Putamen (tissue), 1 donor: ENCODE results near the gene SAFB2.
"Not testable (repeated sequence)": the region's sequence is repeated elsewhere in the genome, so short reads cannot be mapped to it uniquely, and the experiment has no call there.

Source experiments
- DNase-seq: peaks from one replicate; pipeline ENCODE4 v3.0.0-alpha.2; 2016; ENCODE audit warnings: low spot score

The SAFB2 gene

DNA sequence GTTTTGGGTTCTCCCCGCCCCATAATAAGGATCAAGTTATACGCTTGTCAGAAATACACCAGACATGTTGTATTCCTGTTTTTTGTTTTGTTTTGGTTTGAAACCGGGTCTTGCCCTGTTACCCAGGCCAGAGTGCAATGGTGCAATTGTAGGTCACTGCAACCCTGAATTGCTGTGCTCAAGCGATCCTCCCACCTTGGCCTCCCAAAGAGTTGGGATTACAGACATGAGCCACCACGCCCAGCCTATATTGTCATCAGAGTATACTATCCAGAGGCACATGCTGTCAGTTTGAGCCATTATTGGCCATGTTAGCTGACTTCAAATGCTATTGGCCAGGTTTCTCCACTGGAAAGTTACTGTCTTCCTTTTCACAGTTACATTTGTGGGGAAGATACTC is 10.1 kb upstream of the SAFB2 start:
- no peak for DNase-seq

DNA sequence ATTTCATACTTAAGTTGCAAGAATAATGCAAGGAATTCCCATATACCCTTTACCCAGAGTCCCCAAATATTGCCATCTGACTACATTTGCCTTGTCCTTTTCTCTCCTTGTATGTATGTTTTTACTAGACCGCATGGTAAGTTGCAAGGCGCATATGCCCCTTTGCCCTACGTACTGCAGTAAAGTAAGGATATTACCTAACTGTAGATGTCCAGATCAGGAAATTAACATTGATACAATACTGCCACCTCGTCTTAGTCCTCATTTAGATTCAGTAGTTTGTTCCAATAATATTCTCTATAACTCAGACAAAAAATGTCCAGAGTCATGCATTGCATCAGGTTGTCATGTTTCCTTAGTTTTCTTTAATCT is 9.7 kb upstream of the SAFB2 start:
- no peak for DNase-seq

DNA sequence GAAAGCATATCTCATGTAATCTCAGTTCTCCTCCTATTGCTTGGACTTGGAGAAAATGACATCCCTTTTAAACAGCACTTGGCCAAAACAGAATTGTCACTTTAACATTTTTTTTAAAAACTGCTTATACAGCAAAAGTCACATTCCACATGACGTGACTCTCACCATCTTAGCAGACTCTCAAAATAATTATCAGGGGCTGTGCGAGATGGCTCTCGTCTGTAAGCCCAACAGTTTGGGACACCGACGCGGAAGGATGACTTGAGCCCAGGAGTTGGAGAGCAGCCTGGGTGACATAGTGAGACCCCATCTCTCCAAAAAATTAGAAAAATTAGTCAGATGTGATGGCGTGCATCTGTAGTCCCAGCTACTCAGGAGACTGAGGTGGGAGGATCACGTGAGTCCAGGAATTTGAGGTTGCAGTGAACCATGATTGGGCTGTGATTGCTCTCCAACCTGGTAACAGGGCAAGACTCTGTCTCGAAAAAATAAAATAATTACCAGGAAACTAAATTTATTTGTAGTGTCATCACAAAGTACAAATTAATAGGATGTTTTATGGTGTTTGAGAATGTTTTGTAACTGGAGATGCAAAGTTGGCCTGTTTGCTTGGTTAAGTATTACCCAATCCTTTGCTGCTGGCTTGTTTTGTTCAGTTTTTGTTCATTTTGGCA is 9.1 kb upstream of the SAFB2 start:
- DNase-seq: no peak

DNA sequence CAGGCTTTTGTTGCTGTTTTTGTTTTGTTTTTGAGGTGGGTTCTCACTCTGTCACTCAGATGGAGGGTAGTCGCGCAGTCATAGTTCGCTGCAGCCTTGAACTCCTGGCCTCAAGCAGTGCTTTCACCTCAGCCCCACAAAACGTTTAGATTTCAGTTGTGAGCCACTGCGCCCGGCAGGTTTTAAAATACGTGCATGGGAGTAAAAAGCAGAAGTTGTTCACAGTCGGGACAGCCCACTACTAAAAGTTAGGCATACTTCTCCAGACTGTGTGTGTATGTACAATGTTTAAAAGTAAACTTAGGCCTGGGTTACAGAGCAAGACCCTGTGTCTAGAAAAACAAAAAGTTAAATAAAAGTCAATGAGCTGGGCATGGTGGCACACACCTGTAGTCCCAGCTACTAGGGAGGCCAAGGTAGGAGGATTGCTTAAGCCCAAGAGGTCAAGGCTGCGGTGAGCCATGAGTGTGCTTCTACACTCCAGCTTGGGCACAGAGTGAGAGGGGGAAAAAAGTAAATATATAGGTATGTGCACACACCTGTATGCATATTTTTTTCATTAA is 6.4 kb upstream of the SAFB2 start:
- DNase-seq: no peak

DNA sequence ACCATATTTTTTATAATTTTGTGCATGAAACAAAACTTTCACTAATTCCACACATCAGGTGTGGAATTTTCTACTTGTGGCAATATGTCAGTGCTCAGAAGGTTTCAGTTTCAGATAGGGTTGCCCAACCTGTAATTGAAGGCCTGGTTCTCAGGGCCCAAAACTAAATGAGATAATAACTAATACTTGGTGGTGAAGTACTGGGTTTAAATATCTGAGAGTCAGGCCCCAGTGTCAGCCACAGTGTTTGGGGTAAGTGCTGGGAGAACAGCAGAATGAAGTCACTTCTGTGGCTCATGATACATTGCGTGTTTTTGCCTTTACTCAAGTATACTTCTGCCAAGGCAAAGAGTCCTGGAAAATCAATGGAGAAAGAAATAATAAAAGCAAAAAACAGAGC is 5.9 kb upstream of the SAFB2 start:
- DNase-seq: no peak

DNA sequence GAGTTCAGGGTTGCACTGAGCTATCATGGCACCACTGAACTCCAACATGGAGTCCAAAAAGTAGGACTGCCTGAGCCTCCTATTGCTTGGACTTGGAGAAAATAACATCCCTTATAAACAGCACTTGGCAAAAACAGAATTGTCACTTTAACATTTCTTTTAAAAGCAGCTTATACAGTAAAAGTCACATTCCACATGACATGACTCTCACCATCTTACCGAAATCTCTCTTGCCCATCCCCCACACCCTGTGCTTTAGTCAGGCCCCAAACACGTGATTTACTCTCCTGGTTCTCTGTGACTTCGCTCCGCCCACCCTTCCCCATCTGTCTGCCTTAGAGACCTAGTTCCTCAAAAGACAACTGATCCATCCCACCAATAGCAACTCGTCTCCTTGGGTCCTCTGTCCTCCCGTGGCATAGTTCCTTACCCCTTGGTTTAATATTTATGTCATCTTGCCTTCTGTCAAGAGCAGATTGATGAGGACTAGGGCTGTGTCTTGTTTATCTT is 4.9 kb upstream of the SAFB2 start:
- peak; percentile 27 for DNase-seq

DNA sequence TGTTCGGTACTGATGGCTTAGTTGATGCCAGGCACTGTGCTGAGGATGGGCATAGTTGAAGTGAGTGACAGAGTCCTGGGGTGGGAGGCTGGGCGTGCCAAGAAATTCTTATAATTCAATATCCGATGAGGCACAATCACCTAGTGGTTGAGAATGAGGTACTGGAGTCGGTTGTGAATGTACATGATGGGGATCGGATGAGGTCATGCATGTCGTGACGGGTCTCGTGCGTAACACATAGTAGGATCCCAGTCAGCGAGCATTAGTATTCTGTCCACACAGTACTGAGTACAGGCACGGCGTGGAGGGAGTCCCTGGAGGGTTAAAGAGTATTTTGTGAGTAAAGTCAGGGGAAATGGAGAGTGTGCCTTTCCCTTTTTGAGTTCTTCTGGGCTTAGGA is 3.1 kb upstream of the SAFB2 start:
- DNase-seq: no peak

DNA sequence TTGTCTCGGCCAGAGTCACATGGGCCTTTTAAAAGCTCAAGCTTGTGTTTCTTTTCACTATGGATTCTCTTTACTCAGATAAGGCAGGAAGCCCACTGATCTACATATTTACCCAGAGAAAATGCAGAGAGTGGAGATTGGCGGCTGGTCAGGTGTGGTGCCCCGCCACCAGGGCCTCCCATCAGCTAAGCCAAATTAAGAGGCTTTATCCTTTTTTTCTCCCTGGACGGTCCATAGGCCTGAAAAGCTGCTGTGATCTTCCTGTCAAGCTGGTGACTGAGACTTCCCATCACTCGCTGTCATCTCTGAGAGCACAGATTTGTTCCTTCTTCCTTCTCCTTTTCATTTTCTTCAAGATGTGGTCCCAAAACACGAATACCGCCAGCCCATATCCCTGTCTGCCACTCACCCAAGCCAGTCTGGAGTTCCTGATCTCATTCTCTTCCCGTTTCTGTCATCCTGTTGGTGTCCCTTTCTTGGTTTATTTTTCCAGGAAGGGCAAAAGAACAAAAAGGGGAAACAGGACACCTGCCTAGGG is 2.2 kb upstream of the SAFB2 start:
- no peak for DNase-seq

DNA sequence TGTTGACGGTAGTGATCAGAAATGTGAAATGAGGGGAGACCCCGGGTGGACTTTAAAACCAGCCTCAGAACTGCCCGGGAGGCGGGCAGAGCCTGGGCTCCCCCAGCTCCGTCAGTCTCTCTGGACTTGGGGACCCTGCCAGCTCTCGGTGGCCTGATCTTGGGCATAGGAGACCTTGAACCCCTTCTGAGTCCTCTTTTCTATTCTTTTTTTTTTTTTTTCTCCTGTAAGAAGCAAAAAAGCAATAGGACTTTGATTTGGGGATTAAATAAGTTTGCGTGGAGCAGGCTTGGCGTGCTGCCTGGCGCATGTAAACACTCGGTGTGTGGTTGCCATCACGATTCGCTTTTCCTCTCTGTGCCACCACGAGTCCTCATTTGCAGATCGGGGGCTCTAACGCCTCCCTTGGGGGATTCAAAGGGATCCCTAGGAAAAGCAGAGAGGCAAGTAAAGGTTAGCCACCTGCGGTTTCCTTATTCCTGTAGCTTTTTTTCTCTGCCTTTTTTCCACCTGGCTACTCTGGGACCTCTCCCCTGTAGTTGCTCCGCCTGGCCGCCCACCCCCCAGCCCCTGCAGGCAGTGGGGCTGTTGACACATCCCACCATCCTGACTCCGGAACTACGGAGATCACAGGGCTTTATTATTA is 1.6 kb upstream of the SAFB2 start:
- DNase-seq: peak; percentile 15

DNA sequence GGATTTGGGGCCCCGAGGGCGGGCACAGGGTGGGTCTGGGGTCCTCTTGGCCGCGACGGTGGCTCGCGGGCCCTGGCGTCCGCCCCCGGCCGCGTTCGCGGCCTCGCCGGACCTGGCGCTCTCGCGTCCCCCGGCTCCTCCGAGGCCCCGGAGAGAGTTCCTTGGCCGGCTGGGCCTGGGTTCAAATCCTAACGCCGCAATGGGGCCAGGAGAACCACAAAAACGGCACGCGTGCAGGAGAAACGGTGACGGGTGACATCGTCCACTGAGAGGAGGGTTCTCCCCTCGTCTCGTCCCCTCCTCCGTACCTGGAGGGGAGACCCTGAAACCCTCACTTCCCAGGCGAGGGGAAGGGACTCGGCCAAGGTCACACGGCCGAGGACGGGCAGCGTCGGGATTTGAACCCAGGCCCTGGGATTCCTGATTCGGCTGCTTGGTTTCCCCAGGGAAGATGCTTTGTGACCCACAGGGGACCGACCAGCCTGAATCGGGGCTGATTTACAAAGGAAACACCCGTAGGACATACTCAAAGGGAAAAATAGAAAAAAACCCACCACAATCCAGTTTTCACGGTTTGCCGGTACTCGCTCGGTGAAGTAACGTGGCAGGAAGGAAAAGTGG is 931 bp upstream of the SAFB2 start:
- peak; percentile 11 for DNase-seq

DNA sequence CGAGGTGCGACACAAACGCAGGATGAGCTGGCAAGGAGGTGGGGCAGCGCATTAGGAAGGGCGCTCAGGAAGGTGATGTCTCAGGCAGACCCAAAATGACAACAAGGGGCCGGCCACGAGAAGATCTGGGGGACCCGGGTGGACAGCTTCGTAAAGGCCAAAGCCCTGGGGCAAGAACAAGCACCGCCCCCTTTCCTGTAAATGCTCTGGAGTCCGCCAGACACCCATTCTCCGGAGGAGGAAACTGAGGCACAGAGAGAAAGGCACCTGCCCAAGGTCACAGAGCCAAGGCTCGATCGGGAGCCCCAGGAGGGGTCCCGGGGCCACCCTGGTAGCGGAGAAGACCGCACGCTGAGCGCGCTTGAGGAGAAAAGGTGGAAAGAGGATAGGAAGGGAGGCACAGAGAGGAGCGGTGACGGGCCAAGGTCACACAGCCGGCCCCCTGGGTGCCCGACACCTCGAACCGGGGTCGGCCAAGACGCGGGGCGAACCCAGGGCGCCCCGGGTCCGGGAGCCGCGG is 571 bp downstream of the SAFB2 start:
- DNase-seq: no peak

DNA sequence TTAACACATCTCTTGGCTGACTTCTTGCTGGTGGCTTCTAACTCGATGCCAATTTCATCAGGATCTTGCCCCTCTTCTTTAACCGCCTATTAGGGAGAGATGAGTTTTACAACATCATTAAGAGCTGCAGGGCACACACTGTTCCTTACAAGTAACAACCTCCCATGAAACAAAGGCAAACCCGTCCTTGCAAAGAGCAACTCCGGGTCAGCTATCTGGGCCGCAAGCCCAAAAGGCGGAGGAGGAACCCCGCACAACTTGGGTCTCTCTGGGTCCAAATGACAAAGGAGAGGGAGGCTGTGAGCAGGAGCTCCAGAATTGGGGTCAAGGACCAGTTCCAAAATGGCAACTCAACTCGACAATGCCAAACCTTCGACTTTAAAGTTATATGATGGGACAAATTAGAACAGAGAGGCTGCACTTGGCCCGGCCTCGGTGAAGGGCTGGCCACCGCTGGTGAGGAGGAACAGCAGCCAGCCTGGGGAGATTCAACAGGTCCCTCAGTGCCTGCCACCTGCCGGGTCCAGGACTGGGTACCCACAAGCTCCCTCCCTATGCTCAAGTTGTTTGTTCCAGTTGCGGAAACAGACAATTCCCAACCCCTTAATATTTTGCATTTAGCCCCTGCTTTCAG is 1.1 kb downstream of the SAFB2 start:
- DNase-seq: peak; percentile 52

DNA sequence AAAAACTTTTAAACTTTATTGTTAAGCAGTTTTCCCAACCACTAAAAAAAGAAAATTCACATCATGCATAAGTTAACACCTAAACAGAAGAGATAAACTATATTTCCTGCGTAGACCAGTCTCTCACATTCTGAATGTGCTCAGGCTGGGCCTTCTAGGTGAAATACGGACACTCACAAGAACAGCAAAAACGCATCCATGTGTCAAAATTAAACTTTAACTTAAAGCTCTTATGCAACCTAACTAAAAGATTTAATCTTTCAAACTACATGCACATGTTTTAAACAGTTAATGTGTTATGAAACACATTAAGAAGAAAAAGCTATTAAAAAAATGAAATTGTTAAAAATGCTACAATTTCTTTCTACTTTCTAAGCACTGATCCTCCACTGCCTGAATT is 2.6 kb downstream of the SAFB2 start:
- DNase-seq: no peak

DNA sequence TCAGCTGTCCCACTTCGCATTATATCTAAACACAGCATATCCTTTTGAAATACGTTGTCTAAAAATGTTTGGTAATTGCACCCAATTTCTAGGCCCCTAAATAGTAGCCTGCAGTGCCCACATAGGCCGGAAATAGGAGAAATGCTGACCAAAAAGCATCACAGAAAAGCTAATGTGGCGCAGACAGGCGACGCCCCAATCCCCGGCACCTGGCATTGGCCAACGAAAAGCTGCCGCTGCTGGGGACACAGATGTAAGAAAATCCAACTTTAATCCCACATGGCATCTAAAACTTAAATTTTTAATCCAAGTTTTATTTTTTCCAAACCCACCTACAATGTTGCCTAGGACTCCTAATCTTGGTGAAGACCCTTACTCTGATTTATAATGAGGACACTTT is 4.0 kb downstream of the SAFB2 start:
- no peak for DNase-seq

DNA sequence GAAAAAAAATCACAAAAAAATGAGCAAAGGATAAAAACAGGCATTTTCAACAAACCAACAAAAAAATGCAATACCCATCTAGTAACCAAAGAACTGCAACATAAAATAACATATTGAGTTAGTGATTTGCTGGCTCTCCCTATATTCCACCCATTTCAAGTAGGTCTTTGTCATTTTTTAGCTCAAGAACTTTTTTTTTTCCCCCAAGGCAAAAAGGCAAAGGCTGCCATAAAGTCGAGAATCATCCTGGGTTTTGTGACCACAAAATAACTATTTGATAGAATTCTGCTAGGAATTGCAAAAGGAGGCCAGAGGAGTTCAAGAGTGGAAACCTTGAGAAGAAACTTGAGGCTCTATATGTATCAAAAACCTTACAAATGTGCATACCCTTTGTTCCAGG is 5.5 kb downstream of the SAFB2 start:
- DNase-seq: no peak

DNA sequence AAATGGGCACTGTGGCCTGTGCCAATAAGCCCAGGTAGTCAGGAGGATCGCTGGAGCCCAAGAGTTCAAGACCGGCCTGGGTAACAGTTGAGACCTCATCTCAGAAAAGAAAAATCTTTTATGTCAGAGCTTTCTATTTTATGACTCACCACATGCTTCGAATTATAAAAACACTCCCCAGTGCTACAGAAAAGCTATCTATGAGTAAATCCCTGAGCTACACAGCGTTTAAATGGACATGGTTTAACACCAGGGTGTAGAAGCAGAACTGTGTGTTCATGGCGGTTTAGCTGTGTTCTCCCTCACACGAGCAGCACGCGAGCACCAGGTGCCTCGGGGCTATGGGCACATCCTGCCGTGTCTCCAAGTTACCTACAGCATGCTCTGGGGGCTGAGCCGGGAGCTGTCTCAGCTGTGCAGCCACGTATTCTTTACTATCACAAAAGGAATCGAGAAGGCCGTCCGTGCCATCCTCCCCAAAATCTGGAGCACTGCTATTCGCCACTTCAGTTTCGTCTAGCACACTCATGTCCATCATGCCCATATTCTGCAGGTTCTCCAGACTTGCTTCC is 6.7 kb downstream of the SAFB2 start:
- DNase-seq: no peak

DNA sequence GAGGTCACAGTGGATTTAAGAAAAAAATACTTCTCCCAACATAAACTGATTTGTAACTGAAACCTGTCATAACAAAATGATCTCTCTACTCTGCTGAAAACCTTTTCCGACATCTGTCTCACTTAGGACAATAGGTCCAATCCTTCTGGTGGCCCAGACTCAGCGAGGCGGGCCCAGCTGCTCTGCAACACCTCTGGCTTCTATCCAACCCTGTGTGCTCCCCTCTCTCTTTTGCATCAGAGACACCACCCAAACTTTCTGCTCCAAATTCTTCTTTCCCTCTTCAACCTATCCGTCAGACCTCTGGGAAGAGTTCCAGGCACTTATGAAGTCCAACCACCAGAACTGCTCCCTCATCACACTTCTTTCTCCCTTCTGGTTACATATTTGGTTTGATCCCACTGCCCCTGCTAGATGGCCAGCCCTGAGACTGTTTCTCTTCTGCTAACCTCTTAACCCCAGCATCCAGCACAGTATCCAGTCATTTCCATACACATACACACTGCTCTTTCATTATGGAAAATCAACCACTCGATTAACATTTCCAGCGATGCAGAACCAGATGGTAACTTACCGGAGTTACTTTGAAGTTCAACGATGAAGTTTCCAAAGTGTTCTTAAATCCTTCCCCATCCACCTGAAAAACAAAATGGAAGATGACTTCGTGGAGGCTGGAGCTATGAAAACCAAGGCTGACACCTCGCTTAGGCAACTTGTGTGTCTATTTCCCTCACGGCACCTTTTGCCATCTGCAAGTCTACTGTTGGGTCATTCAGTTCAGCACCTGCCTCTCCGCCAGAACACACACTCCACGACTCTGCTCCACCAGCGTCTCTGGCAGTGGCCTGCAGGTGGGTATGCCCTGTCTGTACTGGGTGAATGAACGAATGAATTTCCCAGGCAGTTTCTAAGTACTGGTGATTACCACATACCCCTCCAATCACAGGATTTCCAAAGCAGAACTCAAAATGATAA is 9.4 kb downstream of the SAFB2 start:
- no peak for DNase-seq

DNA sequence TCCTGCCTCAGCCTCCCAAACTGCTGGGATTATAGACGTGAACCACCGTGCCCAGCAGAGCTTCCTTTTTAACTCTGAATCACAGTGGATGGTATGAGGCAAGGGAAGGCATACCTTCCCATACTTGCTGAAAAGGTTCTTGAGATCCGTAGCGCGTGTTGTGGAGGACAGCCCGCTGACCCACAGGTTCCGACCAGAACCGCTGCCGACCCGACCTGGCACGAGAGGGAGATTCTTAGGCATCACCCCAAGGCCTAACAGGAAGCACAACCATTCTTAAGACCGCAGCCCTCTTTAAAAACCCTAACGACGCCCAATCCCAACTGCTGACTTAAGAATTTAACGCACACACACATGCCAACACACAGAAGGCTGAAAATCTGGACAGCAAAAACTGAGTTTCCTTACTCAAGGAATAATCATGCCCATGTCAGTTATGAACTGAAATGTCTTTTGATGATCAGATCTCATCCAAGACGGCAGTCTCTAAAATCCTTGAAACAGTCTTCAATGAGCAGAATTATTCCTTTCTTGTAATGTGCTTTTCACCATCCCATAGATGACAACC is 12.6 kb downstream of the SAFB2 start:
- DNase-seq: no peak

DNA sequence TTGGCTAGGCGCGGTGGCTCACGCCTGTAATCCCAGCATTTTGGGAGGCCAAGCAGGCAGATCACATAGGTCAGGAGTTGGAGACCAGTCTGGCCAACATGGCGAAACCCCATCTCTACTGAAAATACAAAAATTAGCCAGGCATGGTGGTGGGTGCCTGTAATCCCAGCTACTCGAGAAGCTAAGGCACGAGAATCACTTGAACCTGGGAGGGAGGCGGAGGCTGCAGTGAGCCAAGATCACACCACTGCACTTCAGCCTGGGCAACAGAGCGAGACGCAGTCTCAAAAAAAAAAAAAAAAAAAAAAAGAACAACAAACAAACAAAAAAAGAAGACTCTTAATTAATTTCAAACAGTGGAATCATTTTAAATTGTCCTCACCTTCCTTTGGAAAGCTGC is 13.8 kb downstream of the SAFB2 start:
- not testable (repeated sequence) for DNase-seq

DNA sequence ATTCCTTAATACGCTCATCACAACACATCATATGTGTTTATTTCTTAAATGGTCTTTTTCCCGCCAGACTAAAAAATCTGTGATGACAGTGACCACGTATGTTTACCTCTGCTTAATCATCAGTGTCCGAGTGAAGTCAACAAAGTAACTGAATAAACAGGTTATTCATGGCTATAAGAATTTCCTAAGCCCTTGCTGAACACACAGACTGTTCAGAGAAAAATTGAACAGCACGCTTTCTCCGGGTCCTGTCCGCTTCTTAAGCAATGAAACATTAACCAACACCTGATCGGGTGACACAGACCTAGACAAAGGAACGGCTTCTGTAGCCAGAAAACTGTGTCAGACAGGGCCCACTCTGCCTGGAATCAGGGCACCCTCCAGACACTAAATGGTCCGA is 14.3 kb downstream of the SAFB2 start:
- no peak for DNase-seq
